Natural killer cell (primary cell): ENCODE measurements around the gene BOK. TPM values are rescaled to one million over a fixed set of nuclear protein-coding genes. Genes with fewer than 3 reads are reported as not detected.

ENCODE experiments used
- ATAC-seq, 3 donors: fragments of 150-1000 bp in 2 of 3; fragments of 200-7000 bp in 1 of 3; cut with Tn5 transposase; 1 replicate in 1 of 3; 2 replicates in 2 of 3; pipeline ENCODE4 v1.10.0; 2021; ENCODE audit warnings: mild to moderate bottlenecking in 2 of 3, moderate library complexity in 2 of 3
- DNase-seq, 2 donors: peaks; one replicate each; pipeline versions ENCODE4 v3.0.0 to v3.0.0-alpha.2; 2013 to 2021; ENCODE audit warnings: mixed read lengths in 1 of 2
- H3K27ac ChIP-seq: one replicate; pipeline ENCODE4 v1.5.1; 2013; ENCODE audit warnings: mild to moderate bottlenecking, low read length
- H3K27me3 ChIP-seq: one replicate; pipeline ENCODE4 v1.6.1; 2013; ENCODE audit warnings: low read length; ENCODE audit not compliant: control insufficient read depth, insufficient read depth
- H3K36me3 ChIP-seq: one replicate; pipeline ENCODE4 v1.6.1; 2013; ENCODE audit warnings: low read length; ENCODE audit not compliant: control insufficient read depth, insufficient read depth
- H3K4me1 ChIP-seq: one replicate; pipeline ENCODE4 v1.6.1; 2013; ENCODE audit warnings: low read length; ENCODE audit not compliant: control insufficient read depth, insufficient read depth
- H3K4me3 ChIP-seq: one replicate; pipeline ENCODE4 v1.5.1; 2013; ENCODE audit warnings: low read length
- H3K9me3 ChIP-seq: one replicate; pipeline ENCODE4 v1.6.1; 2013; ENCODE audit warnings: low read length; ENCODE audit not compliant: control insufficient read depth, insufficient read depth
- H3K27ac Mint-ChIP-seq, 2 donors: one replicate each; pipeline ENCODE4 v1.8.0; 2022; ENCODE audit warnings: mild to moderate bottlenecking in 2 of 2, mixed read lengths in 2 of 2, moderate library complexity in 1 of 2
- H3K27me3 Mint-ChIP-seq, 2 donors: one replicate each; pipeline ENCODE4 v1.8.0; 2022; ENCODE audit warnings: low read depth in 2 of 2, mixed read lengths in 2 of 2
- H3K36me3 Mint-ChIP-seq: one replicate; pipeline ENCODE4 v1.8.0; 2022; ENCODE audit warnings: mixed read lengths
- H3K4me1 Mint-ChIP-seq, 2 donors: one replicate each; pipeline ENCODE4 v1.8.0; 2022; ENCODE audit warnings: mixed read lengths in 2 of 2
- H3K4me3 Mint-ChIP-seq: one replicate; pipeline ENCODE4 v1.8.0; 2022; ENCODE audit warnings: mild to moderate bottlenecking, moderate library complexity, mixed read lengths
- H3K9me3 Mint-ChIP-seq, 2 donors: one replicate each; pipeline ENCODE4 v1.8.0; 2022; ENCODE audit warnings: mixed read lengths in 2 of 2
- CTCF ChIP-seq: fragments of 200-600 bp; IDR thresholded peaks from one replicate; pipeline ENCODE4 v1.8.0; 2022; ENCODE audit warnings: antibody characterized with exemption
- WGBS: methylation state at CpG from one replicate; pipeline ENCODE4 v1.1.7; 2013; ENCODE audit warnings: missing lambda C conversion rate; ENCODE audit not compliant: insufficient coverage; 5-methylcytosine and 5-hydroxymethylcytosine counted together
- intact Hi-C: fragments of 100-400 bp; cut with micrococcal nuclease; formaldehyde crosslinking; loops from one replicate; pipeline ENCODE4 v1.14.2; 2022
- total RNA-seq, 4 donors: library from RNA; stranded (reverse); fragments of 120-200 nt in 1 of 4; gene quantifications; one replicate each; pipeline versions ENCODE4 v1.2.3 to v1.2.4, GENCODE V29; 2013 to 2022

The BOK gene
- total RNA-seq, 3 donors from 2014 or later (not counting 1 experiment from before 2014, with no cell fraction given): 11.0 to 23.7 (median 19.6) TPM

- Mint-ChIP-seq H3K27me3 (no peaks in the 10 kb centered on the region), H3K9me3 (no peaks in the 10 kb centered on the region), H3K4me1 (peaks cover 17 to 20% of the 10 kb centered on the region in 2 donors), H3K36me3 (no peaks in the 10 kb centered on the region), H3K27ac (peak overlapping the region; percentile 76 to 92), H3K4me3 (peak overlapping the region; percentile 90)
- Histone ChIP-seq H3K4me1 (peaks cover 24% of the 10 kb centered on the region), H3K27me3 (no peaks in the 10 kb centered on the region), H3K4me3 (peak overlapping the region; percentile 37), H3K27ac (peak overlapping the region; percentile 62), H3K9me3 (no peaks in the 10 kb centered on the region), H3K36me3 (peaks cover 5% of the 10 kb centered on the region)
- DNase-seq: peak; percentile 89 to 94
- TF ChIP-seq CTCF: peak; percentile 70
- intact Hi-C loops: loop anchor here (5.0 kb wide), 1 partner anchor 253 kb away; the partner anchor contains the start of gene FARP2
- ATAC-seq: peak; percentile 96 to 99 (median 97)
- 9% methylated on average over 76 of the region's 76 CpGs for WGBS
Observed at GRCh38 chr2:241609859-241610793, 51.6 kb downstream of the BOK start.

- Mint-ChIP-seq H3K4me1 (peaks cover 17 to 25% of the 10 kb centered on the region in 2 donors), H3K27me3 (no peaks in the 10 kb centered on the region), H3K9me3 (no peaks in the 10 kb centered on the region), H3K27ac (peak overlapping the region; percentile 76 to 92), H3K4me3 (peak overlapping the region; percentile 52), H3K36me3 (no peaks in the 10 kb centered on the region)
- Histone ChIP-seq H3K4me1 (peaks cover 24% of the 10 kb centered on the region), H3K9me3 (no peaks in the 10 kb centered on the region), H3K27ac (peak overlapping the region; percentile 62), H3K4me3 (no peak overlapping the region), H3K36me3 (peaks cover 2% of the 10 kb centered on the region), H3K27me3 (no peaks in the 10 kb centered on the region)
- TF ChIP-seq CTCF: no peak
- no peak for ATAC-seq
- intact Hi-C loops: loop anchor here (5.0 kb wide), 1 partner anchor 254 kb away; the partner anchor contains the start of gene FARP2
- WGBS: 93% methylated on average over 13 of the region's 13 CpGs
- DNase-seq: no peak
Observed at GRCh38 chr2:241611062-241611461, 52.5 kb downstream of the BOK start.

- intact Hi-C loops: loop anchor here (5.0 kb wide), 1 partner anchor 255 kb away; the partner anchor contains the start of gene FARP2
- peaks cover 29% of the 10 kb centered on the region for H3K4me1 ChIP-seq
- no peak overlapping the region for H3K4me3 ChIP-seq
- ATAC-seq: no peak
- DNase-seq: no peak
- no peaks in the 10 kb centered on the region for H3K9me3 ChIP-seq
- H3K27ac ChIP-seq: no peak overlapping the region
- 96% methylated on average over 18 of the region's 20 CpGs for WGBS
- TF ChIP-seq CTCF: no peak
- H3K27ac Mint-ChIP-seq: peak overlapping the region; percentile 7 to 11
- no peaks in the 10 kb centered on the region for H3K36me3 ChIP-seq
- H3K27me3 ChIP-seq: no peaks in the 10 kb centered on the region
- H3K36me3 Mint-ChIP-seq: no peaks in the 10 kb centered on the region
- H3K9me3 Mint-ChIP-seq: no peaks in the 10 kb centered on the region
- H3K27me3 Mint-ChIP-seq: no peaks in the 10 kb centered on the region
- no peak overlapping the region for H3K4me3 Mint-ChIP-seq
- H3K4me1 Mint-ChIP-seq: peaks cover 21 to 35% of the 10 kb centered on the region in 2 donors
Observed at GRCh38 chr2:241612156-241613016, 53.8 kb downstream of the BOK start.
